Stimulated activated naive CD4-positive, alpha-beta T cell (primary cell): ENCODE results near the gene ACAD11.

Experiments
- DNase-seq, 6 experiments: peaks; one replicate each; lab custom pipeline; 2025; lab: John Stamatoyannopoulos, UW

The ACAD11 gene

DNA sequence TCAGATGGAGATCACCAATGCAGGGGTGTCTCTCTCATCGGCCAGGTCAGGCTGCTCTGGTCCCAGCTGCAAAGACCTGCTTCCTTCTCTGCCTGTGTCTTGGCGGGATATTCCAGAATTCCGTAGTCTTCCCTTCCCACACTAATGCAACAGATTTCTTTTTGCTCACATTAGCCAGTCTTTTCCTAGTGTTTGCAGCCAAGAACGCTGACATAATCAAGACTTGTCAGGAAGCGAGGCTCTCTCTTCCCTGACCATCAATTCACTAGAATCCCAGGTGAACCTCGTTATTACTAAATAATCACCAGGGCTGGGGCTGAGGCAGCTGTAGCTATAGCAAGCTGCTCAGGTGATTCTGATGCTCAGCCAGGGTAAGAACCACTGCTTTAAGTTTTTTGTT is 105.8 kb downstream of the ACAD11 start:
- no peak for DNase-seq

DNA sequence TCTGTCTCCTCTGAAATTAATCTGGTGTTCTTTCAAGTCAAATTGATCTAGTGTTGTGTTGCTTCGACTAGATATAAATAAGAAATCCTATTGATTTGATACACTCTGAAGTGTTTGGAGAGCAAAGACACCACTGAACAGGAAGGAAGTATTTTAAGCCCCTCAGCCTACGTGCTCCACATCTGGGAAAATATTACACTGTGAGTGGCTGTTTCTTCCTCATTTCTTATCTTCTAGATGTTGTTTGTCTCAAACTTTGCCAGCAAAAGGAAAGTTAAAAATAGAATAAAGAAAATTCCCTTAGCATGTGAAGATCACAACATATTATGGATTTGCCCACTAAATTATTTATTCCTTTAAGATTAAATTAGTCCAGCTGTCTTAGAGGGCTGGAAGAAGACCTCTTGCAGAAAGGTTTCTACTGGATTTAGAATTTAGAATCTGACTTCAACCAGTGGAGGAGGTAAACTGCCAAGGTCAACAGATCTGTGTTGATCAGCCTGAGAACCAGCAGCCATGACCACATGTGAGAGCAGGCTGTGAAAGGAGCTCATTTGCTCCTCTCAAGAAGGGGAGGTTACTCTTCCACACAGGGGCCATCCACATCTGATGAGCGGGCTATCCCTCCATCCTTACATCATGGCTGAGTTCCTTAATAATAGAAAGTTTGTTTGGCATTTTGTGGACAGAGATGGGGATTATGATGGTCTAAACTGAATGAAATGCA is 108.9 kb downstream of the ACAD11 start:
- no peak for DNase-seq

DNA sequence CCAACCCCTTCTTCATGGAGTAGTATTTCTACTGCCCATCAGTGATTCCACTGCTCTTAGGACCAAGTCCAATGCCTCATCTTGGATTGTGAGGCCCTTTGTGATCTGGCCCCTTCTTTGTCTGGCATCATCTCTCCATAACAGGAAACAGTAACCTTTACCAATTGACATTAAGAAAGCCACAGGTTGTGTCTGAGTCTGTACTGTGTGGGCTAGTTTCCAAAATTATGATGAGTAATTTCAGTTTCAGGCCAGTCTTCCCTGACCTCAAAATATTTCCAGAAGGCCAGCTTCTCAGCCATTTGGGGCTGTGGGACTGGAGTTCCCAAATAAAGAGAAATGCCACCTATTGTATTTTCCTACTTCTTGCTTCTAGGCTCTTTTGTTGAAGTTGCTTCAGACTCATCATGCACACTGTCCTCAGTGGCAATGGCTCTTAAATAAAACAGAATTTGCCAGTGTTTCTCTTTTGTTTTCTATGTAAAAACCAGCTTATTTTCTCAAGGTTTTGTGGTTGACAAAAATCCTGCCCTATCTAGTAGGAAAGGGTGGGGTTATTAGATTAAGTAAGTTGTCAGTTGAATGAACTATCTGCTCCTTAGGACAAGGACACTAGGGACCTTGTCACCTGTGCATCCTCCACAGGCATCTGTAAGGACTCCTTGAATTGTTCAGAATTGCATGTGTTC is 109.6 kb downstream of the ACAD11 start:
- DNase-seq: no peak

DNA sequence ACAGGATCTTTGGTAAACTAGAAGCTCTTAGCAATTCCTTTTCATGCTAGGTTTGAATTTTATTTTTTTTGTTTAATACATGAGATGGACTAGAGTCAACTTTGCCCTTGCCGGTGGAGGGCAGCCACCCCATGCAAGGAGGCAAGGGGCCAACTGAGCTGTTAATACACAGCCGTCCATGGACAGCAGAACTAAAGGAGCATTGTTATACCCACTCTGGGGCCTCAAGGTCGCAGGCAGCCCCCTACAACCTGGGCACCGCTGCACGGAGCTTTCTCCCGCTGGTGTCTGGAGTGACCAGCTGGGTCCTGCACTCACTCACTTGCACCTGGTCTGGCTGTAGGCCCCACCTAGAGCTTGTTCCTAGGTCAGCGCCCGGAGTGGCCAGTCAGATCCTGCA is 110.4 kb downstream of the ACAD11 start:
- DNase-seq: no peak

DNA sequence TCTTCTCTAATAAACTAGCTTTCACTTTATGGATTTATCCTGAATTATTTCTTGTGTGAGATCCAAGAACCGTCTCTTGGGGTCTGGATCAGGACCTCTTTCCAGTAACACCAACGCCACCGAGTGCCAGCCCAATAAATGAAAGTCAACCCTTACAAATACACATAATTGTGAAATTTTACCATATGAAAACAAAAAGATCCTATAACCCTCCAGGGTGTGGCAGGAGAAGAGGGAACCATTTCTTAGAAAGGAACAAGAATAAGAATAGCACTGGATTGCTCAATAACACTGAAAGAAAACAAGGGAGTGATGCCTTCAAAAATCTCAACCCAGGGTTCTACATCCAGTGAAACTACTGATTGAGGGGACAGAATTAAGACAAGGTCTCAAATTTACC is 114.1 kb downstream of the ACAD11 start:
- no peak for DNase-seq

DNA sequence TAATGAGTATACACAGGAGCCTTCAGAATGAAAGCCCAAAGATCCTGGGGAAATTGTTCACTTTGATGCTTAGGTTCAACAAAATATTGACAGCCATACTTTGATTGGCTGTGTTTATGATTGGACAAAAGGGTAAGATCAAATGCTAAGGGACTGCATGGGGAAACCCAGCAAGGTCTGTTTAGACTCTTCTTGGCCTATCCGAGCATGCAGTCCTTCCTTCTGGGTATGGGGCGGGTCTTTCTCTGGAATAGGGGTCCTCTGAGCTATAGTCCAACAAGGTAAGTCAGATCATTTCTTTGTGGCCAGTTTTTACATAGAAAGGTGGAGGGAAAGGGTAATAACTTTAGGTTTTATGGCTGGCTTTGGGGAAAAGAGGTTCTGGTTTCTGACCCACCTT is 115.5 kb downstream of the ACAD11 start:
- DNase-seq: no peak

DNA sequence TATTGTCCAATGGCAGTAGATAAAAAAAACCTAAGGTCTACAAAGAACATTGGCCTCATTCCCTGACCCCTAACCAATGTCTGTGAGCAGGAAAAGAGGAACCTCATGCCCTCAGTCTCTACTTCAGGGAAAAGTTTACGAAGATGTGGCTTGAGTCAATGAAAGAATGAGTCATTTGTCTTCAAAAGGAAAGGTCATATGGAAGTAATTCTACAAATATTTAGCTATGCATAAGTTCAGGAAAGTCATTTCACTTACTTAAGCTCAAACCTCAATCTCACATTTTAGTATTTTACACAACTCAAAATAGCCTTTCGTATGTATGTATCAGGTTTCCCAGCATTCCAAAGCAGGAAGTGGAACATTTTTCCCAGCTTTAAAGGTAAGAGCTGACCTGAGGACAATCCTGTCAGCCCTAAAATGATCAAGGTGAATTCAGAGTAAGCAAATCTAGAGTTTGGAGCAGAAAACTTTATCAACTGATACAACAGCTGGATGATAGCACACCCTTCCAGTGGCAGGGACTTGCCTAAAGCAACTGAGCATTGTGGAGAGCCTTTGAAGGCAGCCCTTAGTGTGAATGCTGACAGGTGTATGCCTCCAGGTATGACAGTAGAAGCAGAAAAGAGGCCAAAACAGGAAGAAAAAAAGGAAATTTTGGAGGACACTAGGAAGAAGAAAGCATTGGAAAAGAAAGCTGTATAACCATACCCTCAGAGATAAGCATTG is 116.4 kb downstream of the ACAD11 start:
- no peak for DNase-seq

DNA sequence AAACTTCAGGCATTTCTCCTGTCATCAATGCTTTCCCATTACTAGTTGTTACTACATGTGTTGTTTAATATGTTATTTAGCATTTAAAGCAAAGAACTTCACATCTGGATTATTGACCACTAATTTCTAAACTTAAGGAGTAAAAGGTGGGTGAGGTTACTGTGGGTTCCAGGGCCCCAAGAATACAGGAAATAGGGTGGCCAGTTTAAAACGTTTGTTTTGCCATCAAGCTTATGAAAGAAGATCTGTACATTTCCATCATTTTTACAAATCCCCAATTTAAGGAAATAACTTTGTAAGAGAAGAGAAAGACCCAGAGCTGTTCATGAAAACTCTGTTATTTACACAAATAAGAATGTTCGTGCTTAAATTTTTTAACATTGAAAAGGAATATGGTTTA is 117.0 kb downstream of the ACAD11 start:
- no peak for DNase-seq

DNA sequence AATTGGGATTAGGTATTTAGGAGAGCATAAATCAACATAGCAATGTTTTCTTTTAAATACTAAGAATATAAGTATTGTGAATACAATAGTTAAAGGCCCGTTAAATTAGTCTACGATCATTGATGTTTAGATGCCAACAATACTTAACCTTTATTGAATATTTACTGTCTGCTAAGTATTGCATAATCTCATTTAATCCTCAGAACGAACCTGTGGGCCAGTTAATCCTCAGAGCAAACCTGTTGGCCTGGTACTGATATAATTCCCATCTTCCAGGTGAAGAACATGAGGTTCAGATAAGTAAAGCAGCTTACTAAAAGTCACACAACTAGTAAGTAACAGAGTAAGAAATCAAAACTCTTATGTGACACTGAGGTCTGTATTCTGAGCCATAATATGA is 119.9 kb downstream of the ACAD11 start:
- DNase-seq: no peak

DNA sequence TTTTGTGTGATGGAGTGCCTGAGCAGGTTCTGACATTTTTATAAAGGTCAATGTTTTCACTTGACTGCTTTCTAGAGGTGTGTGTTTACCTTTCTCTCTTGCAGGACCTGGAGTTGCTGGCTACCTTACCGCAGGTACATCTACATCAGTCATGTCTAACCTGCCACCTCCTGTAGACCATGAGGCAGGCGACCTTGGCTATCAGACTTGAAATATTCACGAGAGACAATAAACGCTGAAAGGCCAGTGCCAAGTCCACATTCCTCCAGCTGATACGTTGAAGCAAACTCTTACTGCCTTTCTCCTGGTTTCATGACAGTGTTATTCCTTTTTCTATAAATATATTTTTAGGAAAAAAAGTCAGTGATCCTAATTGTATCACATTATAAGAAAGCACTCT is 121.5 kb downstream of the ACAD11 start:
- DNase-seq: no peak

DNA sequence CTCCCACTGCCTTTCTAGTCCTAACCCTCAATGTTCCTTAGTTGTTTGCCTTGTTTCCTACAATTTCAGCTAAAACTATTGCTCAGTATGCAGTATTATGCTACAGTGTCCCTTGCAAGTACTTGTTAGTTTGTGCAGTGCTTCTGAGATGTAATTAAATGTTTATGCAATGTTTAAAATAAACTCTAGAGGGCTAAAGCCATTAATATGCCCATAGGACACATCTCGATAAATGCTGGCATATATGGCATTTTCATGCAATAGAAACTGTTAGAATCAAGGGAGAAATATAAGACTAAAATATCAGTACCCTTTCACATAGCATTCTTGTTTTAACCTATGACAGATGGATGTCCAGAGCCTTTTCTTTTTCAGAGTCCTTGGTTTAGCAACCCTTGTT is 122.3 kb downstream of the ACAD11 start:
- DNase-seq: no peak

DNA sequence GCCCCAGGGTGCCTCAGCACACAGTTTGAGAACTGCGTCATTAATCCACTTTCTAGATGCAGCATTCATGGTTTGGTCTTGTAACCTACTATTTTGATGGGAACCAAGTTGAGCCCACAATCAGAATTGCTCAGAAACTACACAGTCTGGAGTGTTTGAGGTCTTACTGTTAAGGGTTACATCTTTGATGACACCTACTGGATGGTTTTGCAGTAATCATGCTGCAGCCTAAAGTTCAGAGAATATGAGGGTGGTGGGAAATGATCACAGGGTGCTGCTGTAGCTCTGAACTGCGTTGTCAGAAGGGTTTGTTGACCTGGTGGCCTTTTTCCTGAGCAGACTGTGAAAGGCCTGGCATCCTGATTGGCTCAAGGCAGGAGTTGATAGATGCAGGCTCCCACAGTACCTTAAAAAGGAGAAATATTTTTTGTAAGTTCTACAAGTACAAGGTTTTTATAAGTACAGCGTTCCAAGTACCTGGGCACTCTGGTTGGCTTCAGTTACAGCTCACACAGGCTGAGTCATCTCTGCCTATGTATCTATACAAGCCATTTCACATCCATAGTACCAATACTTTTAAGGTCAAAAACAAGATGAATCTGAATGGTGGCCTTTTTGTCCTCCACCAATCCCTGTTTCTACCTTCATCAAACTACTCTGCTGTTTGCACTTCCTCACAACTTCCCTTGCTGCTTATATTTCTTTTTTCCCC is 123.0 kb downstream of the ACAD11 start:
- no peak for DNase-seq

DNA sequence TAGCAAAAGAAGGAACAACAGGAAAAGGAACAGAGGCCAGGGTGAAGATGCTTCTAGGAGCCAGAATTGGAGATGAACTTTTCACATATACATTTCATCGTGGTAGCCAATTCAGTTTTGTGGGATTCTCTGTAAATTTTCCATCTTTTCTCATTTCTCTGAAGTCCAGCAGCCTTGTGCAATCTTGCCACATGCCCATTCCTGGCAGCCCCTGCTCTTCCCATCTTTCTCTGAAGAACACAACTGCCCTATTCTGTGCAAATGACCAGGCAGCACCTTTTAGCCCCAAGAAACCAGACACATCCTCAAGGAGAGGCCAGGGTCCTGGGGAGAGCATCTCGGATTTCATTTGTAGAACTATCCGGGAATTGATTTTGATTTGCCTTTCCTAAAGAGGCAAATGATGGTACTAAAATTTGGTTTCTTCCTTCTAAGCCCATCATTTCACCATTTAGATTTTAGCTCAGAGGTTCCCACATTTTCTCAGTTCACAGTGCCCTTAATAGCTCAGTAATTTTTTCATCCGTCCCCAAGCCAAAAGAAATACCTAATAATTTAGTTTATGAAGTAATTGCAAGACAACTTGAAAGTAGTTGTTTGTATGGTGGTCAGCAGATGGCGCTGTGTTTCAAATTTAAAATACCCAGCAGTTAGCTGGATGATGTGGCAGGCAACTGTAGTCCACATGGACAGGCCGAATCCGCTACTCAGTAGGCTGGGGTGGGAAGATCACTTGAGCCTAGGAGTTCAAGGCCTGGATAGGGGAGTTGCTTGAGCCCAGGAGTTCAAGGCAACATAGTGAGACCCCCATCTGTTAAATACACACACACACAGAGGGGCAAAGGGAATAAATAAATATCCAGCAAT is 123.8 kb downstream of the ACAD11 start:
- DNase-seq: peak in 4 of 6 experiments; percentile 11 to 46 (median 24)

DNA sequence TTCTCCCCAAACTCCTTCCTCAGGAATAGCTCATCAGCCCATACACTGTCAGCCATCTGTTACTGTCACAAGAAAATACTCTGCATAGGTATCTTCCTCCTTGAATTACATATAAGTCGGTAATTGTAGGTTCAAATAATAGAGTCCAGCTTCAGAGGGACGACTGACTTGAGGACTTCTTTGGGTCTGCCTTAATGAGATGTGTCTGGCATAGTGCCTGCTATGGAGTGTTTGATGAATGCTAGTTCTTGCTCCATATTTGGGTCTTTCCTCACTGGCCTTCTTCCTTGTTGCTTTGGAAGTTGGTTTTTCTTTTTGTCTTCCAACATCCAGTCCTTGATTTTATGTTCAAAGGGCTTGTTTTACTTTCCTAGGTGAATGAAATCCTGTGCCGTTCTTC is 129.0 kb downstream of the ACAD11 start:
- DNase-seq: no peak

DNA sequence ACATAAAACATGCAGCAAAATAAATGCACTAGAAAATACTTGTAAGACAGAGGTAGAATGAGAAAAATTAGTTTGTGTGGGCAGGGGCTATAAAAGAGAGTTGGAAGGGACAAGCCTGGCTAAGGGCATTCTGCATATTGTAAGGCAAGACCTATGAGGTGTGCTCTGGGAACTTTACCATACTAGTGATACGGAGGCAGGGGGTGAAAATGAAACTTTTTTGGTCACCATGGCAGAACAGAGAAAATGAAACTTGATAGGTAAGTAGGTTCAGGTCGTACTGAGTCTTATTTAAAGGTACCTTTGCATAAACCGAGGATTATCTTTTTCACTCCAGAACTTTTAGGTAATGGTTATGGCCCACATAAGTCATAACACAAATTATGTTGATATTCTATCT is 137.3 kb downstream of the ACAD11 start:
- no peak for DNase-seq

DNA sequence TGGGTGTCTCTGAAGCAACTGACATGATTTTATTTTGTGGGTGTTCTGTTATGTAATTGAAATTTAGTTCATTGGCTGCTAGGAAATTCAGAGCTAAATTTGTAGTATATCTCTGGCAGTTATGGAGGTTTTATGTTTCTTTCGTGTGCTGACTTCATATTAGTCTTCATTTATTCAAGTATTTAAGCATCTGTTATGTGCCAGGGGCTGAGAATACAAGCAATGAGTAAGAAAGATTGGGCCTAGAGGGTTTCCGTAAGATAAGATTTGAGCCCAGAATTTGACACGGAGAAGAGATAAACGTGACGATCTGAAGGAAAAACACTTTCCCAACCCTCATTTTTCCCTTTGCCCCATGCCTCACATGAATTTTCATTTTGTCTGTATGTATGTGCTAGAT is 137.7 kb downstream of the ACAD11 start:
- no peak for DNase-seq

DNA sequence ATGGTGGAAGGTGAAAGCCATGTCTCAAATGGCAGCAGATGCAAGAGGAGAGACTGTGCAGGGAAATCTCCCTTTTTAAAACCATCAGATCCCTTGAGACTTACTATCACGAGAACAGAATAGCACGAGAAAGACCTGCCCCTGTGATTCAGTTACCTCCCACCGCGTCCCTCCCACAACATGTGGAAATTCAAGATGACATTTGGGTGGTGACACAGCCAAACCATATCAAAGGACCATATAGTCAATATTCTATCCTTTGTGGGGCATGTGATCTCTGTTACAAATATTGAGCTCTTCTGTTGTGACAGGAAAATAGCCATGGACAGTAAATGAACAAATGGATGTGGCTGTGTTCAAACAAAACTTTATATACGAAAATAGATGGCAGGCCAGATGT is 139.7 kb downstream of the ACAD11 start:
- DNase-seq: no peak

DNA sequence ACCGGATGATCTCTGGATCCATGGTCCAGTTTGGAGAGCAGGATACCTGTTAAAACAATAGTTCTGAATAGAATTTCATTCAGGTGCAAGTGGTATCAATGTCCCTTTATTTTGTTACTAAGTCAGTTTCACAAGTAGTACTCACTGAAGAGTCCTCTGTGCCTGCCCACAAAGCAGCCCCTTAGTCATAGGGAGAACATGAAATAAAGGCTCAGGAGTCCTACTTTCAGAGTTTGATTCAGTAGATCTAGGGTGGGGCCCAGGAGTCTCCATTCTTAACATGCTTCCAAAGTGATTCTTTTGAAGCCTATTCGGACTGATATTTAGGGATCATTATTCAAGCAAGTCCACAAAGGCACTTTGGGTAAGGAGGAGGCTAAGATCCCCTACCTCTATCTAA is 142.3 kb downstream of the ACAD11 start:
- no peak for DNase-seq

DNA sequence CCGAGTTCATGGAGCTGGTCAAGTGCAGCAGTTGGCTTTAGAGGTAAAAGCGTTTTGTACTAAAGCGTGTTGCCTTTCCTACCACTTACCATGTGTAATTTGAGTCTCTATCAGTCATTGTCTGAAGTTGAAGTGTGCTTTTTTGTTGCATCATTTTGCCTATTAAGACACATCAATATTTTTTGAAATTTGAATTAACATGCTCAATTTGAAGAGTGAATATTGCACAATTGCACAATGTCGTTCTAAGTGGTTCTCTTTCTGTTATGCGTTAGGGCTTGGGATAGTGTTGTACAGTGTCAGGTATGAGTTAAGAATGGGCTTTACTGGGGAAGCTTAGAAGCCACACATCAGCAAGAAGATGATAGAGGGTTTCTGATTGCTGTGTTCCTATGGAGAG is 146.6 kb downstream of the ACAD11 start:
- DNase-seq: no peak

DNA sequence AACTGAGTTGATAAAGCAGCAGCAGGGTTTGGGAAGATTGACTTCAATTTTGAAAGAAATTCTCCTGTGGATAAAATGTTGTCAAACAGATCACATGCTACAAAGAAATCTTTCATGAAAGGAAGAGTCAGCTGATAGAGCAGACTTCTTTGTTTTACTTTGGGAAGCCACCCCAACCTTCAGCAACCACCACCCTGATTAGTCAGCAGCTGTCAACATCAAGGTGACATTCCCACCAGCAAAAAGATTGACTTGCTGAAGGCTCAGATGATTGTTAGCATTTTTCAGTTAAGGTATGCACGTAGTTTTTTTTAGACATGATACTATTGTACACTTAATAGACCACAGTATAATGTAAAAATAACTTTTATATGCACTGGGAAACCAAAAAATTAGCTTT is 150.1 kb downstream of the ACAD11 start:
- DNase-seq: no peak

DNA sequence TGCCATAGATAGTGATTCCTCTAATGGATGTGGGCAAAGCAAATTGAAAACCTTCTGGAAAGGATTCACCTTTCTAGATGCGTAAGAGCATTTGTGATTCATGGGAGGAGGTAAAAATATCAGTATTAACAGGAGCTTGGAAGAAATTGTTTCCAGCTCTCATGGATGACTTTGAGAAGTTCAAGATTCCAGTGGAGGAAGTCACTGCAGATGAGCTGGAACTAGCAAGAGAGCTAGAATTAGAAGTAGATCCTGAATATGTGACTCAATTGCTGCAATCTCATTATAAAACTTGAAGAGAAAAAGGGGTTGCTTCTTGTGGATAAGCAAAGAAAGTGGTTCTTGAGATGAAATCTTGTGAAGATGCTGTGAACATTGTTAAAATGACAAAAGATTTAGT is 150.5 kb downstream of the ACAD11 start:
- no peak for DNase-seq
